NT2/D1 (cell line): ENCODE results near the gene ATP5F1C.
"Not testable (repeated sequence)": the region's sequence is repeated elsewhere in the genome, so short reads cannot be mapped to it uniquely, and the experiment has no call there.

Source experiments
- DNase-seq: peaks from one replicate; pipeline ENCODE4 v3.0.0-alpha.2; 2011; ENCODE audit warnings: low read depth, low spot score
- H3K27me3 ChIP-seq: 2 replicates; pipeline ENCODE4 v1.6.0; 2011; ENCODE audit warnings: mild to moderate bottlenecking; ENCODE audit not compliant: insufficient read length, insufficient read depth
- H3K36me3 ChIP-seq: 2 replicates; pipeline ENCODE4 v1.6.1; 2011; ENCODE audit warnings: mild to moderate bottlenecking, low read length, mixed read lengths; ENCODE audit not compliant: insufficient read depth, insufficient read length
- H3K4me1 ChIP-seq: 2 replicates; pipeline ENCODE4 v1.5.1; 2011; ENCODE audit not compliant: insufficient read depth, insufficient read length
- H3K4me3 ChIP-seq: 2 replicates; pipeline ENCODE4 v1.5.1; 2011; ENCODE audit warnings: low read depth; ENCODE audit not compliant: insufficient read length
- H3K9ac ChIP-seq: 2 replicates; pipeline ENCODE4 v1.6.0; 2011; ENCODE audit warnings: low read depth; ENCODE audit not compliant: insufficient read length
- H3K9me3 ChIP-seq: 2 replicates; pipeline ENCODE4 v1.5.1; 2011; ENCODE audit warnings: mild to moderate bottlenecking, low read length; ENCODE audit not compliant: insufficient read depth
- SUZ12 ChIP-seq: IDR thresholded peaks from 2 replicates; pipeline ENCODE4 v1.6.1; 2011; ENCODE audit not compliant: insufficient read length, insufficient read depth; ENCODE audit errors: extremely low read depth
- YY1 ChIP-seq: IDR thresholded peaks from 2 replicates; pipeline ENCODE4 v1.6.1; 2011; ENCODE audit not compliant: insufficient read length, insufficient read depth
- ZNF274 ChIP-seq: IDR thresholded peaks from 2 replicates; pipeline ENCODE4 v1.6.1; 2011; ENCODE audit warnings: mild to moderate bottlenecking, low read depth, low read length

ATP5F1C gene

GRCh38 chr10:7787857-7788638 lies at the start of gene ATP5F1C, which contains the start of gene KIN:
ATP5F1C (plus strand) TSS chr10:7788177; CDS start chr10:7788208, 31 bp downstream.
KIN (minus strand) TSS chr10:7787993; CDS start chr10:7787933, 60 bp downstream.
- Histone ChIP-seq H3K4me1 (no peaks in the 10 kb centered on the region), H3K4me3 (peak within 1 kb of the TSS; percentile 84), H3K9ac (peak within 1 kb of the TSS; percentile 96), H3K36me3 (peaks cover 25% of the 10 kb centered on the region), H3K9me3 (no peaks in the 10 kb centered on the region), H3K27me3 (no peaks in the 10 kb centered on the region)
- DNase-seq = peak; percentile 91
- TF ChIP-seq ZNF274 (no peak), YY1 (no peak), SUZ12 (no peak)

DNA sequence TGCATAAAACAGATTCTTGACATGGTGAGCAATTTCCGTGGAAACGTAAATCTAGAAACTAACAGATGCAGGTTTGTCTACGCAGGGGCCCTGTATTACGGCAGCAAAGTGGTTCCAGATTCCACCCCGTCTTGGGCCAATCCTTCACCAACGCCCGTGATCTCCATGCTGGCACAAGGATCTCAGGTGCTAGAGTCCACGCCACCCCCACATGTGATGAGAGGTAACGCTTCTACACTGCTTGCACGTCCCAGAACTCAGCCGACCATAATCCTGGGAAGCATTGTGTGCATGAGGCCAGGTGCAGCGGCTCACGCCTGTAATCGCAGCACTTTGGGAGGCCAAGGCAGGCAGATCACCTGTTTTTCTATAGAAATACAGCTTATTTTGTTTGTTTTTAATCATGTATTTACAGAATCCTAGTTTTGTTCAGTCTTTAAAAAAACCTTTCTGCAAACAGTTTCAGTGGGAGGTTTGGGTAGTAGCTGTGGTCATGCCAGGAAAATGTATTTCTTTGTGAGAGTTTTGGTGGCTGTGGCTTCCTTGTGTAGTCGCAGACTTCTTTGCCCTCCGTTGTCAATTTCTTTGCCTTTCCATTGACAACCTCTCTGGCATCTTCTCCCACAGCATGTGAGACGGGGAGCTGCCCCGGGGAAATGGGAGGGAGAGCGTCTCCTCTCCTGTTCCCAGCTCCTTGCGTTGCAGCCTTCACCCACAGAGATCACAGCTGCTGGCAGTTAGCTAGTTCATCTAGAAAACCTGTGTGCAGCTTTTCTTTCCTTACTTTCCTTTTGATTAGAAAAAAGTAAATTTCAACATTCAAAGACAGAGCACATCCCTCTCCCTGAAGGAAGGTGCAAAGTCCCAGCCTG lies 49.2 kb upstream of the ATP5F1C start:
- H3K4me1 ChIP-seq = peaks cover 1% of the 10 kb centered on the region
- no peaks in the 10 kb centered on the region for H3K27me3 ChIP-seq
- DNase-seq = no peak
- no peak for TF ChIP-seq SUZ12
- TF ChIP-seq ZNF274 = no peak
- no peak for TF ChIP-seq YY1
- no peaks in the 10 kb centered on the region for H3K9me3 ChIP-seq
- H3K9ac ChIP-seq = no peak overlapping the region
- no peaks in the 10 kb centered on the region for H3K36me3 ChIP-seq
- no peak overlapping the region for H3K4me3 ChIP-seq

- no peak for DNase-seq
- no peaks in the 10 kb centered on the region for H3K4me1 ChIP-seq
- no peaks in the 10 kb centered on the region for H3K9me3 ChIP-seq
- H3K27me3 ChIP-seq = no peaks in the 10 kb centered on the region
- TF ChIP-seq SUZ12 (no peak), ZNF274 (no peak), YY1 (no peak)
- no peak overlapping the region for H3K9ac ChIP-seq
- H3K36me3 ChIP-seq = no peaks in the 10 kb centered on the region
- no peak overlapping the region for H3K4me3 ChIP-seq
These were observed 43.7 kb upstream of the ATP5F1C start for GRCh38 chr10:7744307-7744706.

GRCh38 chr10:7748637-7749036 lies 39.3 kb upstream of the ATP5F1C start:
- H3K9me3 ChIP-seq, DNase-seq, H3K9ac ChIP-seq, H3K27me3 ChIP-seq, H3K4me3 ChIP-seq, H3K4me1 ChIP-seq: not testable (repeated sequence)
- H3K36me3 ChIP-seq = peaks cover 22% of the 10 kb centered on the region

DNA sequence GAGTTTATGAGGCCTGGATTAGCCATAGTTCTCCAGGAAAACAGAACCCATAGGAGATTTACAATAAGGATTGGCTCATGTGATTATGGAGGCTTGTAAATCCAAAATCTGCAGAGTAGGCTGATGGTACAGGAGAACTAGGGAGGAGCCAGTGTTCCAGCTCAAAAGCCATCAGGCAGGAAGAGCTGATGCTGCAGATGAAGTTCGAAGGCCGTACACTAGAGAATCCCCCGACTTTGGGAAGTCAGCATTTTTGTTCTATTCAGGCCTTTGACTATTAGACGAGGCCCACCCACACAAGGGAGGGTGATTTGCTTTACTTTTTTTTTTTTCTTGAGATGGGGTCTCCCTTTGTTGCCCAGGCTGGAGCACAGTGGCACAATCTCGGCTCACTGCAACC lies 37.8 kb upstream of the ATP5F1C start:
- TF ChIP-seq YY1 = no peak
- no peak for TF ChIP-seq SUZ12
- TF ChIP-seq ZNF274 = no peak

GRCh38 chr10:7752251-7752650 lies 35.7 kb upstream of the ATP5F1C start:
- Histone ChIP-seq H3K4me3 (no peak overlapping the region), H3K36me3 (peaks cover 42% of the 10 kb centered on the region), H3K27me3 (no peaks in the 10 kb centered on the region), H3K9ac (no peak overlapping the region), H3K4me1 (no peaks in the 10 kb centered on the region), H3K9me3 (no peaks in the 10 kb centered on the region)
- no peak for DNase-seq
- TF ChIP-seq YY1 = no peak
- no peak for TF ChIP-seq ZNF274
- no peak for TF ChIP-seq SUZ12

More for the DNA sequence above, 37.8 kb upstream of the ATP5F1C start:
- DNase-seq = no peak
- Histone ChIP-seq H3K9ac (no peak overlapping the region), H3K27me3 (no peaks in the 10 kb centered on the region), H3K4me3 (no peak overlapping the region), H3K4me1 (no peaks in the 10 kb centered on the region), H3K9me3 (no peaks in the 10 kb centered on the region), H3K36me3 (peaks cover 32% of the 10 kb centered on the region)

DNA sequence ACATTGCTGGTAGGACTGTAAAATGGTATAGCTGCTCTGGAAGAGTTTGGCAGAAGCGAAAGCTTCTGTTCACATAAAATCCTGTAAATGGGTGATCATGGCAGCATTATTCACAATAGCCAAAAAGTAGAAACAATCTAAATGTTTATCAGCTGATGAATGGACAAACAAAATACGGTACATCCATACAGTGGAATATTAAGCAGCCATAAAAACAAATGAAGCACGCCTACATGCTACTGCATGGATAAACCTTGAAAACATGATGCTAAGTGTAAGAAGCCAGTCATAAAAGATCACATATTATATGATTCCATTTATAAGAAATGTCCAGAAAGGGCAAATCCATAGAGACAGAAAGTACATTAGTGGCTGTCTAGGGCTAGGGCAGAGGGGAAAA lies 32.9 kb upstream of the ATP5F1C start:
- no peaks in the 10 kb centered on the region for H3K27me3 ChIP-seq
- no peak overlapping the region for H3K9ac ChIP-seq
- no peak for TF ChIP-seq YY1
- TF ChIP-seq SUZ12 = no peak
- no peak overlapping the region for H3K4me3 ChIP-seq
- H3K4me1 ChIP-seq = no peaks in the 10 kb centered on the region
- peaks cover 59% of the 10 kb centered on the region for H3K36me3 ChIP-seq
- H3K9me3 ChIP-seq = no peaks in the 10 kb centered on the region
- DNase-seq = no peak
